Measurements from ENCODE around the gene CEP95.
A peak's percentile ranks its signal among the peaks of the same experiment; 100 is the strongest.

CEP95 gene

DNA sequence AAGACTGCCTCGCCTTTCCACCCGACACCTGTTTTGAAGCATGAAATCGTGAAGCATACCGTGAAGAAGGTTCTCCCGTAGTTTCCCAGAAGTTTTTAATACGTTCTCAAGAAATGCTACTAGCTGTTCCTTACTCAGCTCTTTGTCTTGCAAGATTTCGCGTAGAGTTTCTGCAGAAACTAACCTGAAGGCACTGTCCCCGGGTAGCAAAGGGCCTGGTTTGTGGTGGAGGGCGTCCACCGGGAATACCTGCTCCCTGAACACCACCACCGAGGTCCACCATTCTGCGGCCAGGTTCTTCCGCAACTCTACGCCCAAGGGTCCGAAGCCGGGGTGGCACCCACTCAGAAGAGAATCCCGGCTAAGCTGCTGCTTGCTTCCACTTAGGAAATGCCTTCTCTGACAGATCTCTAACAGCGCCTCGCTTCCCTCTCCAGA lies 10.4 kb upstream of the CEP95 start:
- peak overlapping the region; percentile 73 for H3K4me3 ChIP-seq (ENCODE audit: low read depth in 1 of 2, low read length in 2 of 2)
- peaks cover 38% of the 10 kb centered on the region for H3K4me1 ChIP-seq (ENCODE audit: insufficient read depth, low read length)
- no peaks in the 10 kb centered on the region for H3K9me3 ChIP-seq (ENCODE audit: low read length)
- H3K9ac ChIP-seq (ENCODE audit: low read length), result peak overlapping the region; percentile 44
- peaks cover 48% of the 10 kb centered on the region for H3K36me3 ChIP-seq (ENCODE audit: insufficient read depth, low read length)
- H3K27ac ChIP-seq (ENCODE audit: low read depth, low read length), result peak overlapping the region; percentile 79
- no peaks in the 10 kb centered on the region for H3K27me3 ChIP-seq (ENCODE audit: control insufficient read depth in 1 of 2, insufficient read depth in 2 of 2, low read length in 2 of 2)

DNA sequence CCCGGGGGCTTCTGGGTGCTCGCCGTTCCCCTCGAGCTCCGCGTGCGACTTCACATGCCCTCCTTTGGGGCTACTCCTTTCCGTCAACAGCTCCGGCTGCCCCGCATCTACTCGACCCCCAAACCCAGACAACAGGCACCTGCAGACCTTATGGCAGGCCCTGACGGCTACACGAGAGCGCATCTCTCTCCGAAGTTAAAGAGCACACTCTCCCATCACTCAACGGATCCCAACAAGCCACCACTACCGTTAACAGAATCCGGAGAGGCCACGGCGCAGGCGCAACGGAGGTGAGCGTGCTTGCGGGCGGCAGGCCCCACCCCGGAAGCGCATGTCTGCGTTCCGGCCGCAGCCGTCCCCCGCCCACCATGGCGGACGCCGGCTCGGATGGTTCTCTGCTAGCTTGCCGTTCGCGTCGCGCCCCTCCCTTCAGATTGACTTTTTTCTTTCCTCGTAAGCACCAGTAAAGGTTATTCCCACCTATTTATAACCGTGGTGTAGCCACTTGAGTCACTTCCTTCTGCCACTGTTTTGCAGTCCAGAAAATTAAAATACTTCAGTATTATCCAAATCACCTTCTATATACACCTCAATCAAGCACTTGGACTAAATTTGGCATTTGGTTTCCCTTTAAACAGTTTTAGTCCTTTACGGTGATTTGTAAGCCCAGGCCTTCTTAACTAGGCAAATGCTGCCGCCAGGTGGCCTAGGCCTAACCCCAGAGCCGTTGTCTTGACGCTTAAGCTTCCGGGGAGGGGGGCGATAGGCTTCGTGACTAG lies 9.8 kb upstream of the CEP95 start, which contains the start of gene POLG2:
Gene POLG2 (minus strand): TSS at position 269 of the 779 bp plus-strand sequence. CDS start 86 bp downstream, at position 183.
- H3K27ac ChIP-seq (ENCODE audit: low read depth, low read length), result peak within 1 kb of the TSS; percentile 79
- H3K9ac ChIP-seq (ENCODE audit: low read length), result peak within 1 kb of the TSS; percentile 44
- H3K36me3 ChIP-seq (ENCODE audit: insufficient read depth, low read length), result peaks cover 53% of the 10 kb centered on the region
- no peaks in the 10 kb centered on the region for H3K27me3 ChIP-seq (ENCODE audit: control insufficient read depth in 1 of 2, insufficient read depth in 2 of 2, low read length in 2 of 2)
- H3K9me3 ChIP-seq (ENCODE audit: low read length), result no peaks in the 10 kb centered on the region
- peaks cover 43% of the 10 kb centered on the region for H3K4me1 ChIP-seq (ENCODE audit: insufficient read depth, low read length)
- H3K4me3 ChIP-seq (ENCODE audit: low read depth in 1 of 2, low read length in 2 of 2), result peak within 1 kb of the TSS; percentile 73

DNA sequence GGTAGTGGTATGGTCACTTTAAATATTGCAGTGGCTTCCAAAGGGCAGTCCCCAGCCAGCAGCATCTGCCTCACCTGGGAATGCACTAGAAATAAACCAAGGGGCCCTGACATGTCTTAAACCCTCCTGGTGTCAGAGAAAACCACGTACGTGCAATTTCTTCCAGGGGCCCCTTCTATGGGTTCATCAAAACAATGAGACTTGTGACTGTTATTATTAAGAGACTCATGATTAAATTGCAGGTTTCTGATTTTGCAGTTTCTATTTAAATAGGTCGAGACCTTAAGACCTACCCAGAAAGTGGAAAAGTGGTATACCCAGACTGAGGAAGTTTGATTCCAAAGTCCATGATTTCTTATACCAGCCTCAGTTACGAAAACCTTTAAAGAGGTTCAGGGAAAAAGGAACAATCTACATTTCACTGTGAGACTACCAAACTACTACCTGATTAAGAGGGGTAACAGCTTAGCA lies 9.2 kb upstream of the CEP95 start:
- no peaks in the 10 kb centered on the region for H3K27me3 ChIP-seq (ENCODE audit: control insufficient read depth in 1 of 2, insufficient read depth in 2 of 2, low read length in 2 of 2)
- peaks cover 50% of the 10 kb centered on the region for H3K4me1 ChIP-seq (ENCODE audit: insufficient read depth, low read length)
- peak overlapping the region; percentile 79 for H3K27ac ChIP-seq (ENCODE audit: low read depth, low read length)
- peak overlapping the region; percentile 73 for H3K4me3 ChIP-seq (ENCODE audit: low read depth in 1 of 2, low read length in 2 of 2)
- H3K9ac ChIP-seq (ENCODE audit: low read length), result peak overlapping the region; percentile 36
- H3K9me3 ChIP-seq (ENCODE audit: low read length), result no peaks in the 10 kb centered on the region
- peaks cover 59% of the 10 kb centered on the region for H3K36me3 ChIP-seq (ENCODE audit: insufficient read depth, low read length)

DNA sequence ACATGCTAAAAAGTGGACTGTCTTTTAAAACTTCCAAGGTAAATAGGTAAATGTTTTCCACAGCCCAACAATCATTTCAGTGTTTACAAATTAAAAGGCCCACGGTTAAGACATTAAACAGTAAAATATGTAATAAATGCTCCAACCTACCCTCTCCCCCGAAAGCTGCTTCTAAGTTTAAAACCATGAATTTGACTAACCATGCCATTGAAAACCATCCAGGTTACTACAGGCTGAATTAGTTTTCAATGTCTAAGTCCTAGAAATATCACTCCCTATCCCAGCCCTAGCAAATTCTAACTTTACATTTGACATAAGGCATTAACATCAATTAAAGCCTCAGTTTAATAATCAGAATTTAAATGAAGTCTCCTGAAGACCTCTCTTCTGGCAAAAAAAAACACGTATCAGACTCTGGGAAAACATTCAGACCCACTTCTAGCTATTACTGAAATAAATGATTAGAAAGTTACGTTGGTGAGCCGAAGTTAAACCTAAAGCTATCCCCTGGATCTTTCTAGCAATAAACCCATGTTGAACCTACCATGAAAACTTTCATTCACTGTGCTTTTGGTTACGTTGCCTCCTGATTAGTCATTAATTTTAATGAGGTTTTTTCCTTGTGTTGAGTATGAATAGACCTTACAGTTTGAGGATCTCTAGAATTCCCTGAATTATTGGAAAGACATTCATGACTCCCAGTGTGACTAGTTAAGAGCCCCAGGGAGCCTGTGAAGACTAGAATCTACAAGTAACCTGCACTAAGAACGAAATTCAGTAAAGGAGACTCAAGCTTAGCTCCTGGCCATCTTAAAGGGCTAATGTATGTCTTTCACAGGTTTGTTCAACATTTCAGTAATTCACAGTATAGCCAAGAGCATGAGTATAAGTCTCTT lies 8.2 kb upstream of the CEP95 start:
- Histone ChIP-seq H3K4me3 (ENCODE audit: low read depth in 1 of 2, low read length in 2 of 2) (no peak overlapping the region), H3K27me3 (ENCODE audit: control insufficient read depth in 1 of 2, insufficient read depth in 2 of 2, low read length in 2 of 2) (no peaks in the 10 kb centered on the region), H3K36me3 (ENCODE audit: insufficient read depth, low read length) (peaks cover 61% of the 10 kb centered on the region), H3K4me1 (ENCODE audit: insufficient read depth, low read length) (peaks cover 59% of the 10 kb centered on the region), H3K9me3 (ENCODE audit: low read length) (no peaks in the 10 kb centered on the region), H3K27ac (ENCODE audit: low read depth, low read length) (no peak overlapping the region), H3K9ac (ENCODE audit: low read length) (no peak overlapping the region)

DNA sequence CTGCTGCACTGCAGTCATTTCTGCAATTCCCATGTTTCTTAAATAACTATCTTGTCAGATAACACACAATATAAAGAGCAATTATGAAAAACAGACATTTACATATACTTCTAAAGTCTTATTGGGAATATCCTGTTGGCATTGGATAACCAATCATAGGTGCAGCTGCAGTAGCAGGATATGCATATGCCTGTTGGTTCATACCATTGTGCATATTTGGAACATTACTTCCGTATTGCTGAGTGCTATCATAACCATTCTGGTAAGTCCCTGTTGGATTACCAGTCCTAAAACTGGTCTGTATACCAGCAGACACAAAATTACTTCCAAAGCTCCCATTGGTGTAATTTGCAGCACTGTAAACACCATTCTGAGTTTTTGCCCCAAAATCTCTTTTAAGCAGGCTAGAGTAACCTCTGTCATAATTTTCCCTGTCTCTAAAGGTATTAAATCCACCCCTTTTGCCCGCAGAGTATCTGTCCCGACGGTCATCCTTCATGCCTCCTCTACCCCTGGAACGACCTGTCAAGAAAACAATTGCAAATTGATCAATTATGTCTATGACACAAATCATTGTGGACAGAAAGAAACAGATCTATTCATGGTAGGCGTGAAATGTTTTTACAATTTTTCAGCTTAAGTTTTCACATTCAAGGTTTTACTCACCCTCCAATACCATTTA lies 6.8 kb upstream of the CEP95 start:
- Histone ChIP-seq H3K27ac (ENCODE audit: low read depth, low read length) (no peak overlapping the region), H3K4me3 (ENCODE audit: low read depth in 1 of 2, low read length in 2 of 2) (no peak overlapping the region), H3K27me3 (ENCODE audit: control insufficient read depth in 1 of 2, insufficient read depth in 2 of 2, low read length in 2 of 2) (no peaks in the 10 kb centered on the region), H3K36me3 (ENCODE audit: insufficient read depth, low read length) (peaks cover 75% of the 10 kb centered on the region), H3K4me1 (ENCODE audit: insufficient read depth, low read length) (peaks cover 61% of the 10 kb centered on the region), H3K9me3 (ENCODE audit: low read length) (no peaks in the 10 kb centered on the region), H3K9ac (ENCODE audit: low read length) (no peak overlapping the region)

DNA sequence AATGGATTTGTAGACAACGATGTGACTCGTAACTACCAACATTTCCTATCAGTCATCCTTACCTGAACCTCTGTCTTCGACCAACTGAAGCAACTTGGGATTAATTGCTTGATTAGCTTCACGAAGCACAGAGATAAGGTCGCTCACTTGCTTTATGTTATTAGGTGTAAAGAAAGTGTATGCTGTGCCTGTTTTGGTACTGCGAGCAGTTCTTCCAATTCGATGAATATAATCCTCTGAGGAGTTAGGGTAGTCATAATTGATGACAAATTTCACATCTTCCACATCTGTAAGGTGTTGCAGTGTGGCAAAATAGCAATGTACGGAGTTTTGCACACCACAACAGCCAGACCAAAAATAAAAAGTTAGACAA lies 6.3 kb upstream of the CEP95 start:
- Histone ChIP-seq H3K27ac (ENCODE audit: low read depth, low read length) (no peak overlapping the region), H3K27me3 (ENCODE audit: control insufficient read depth in 1 of 2, insufficient read depth in 2 of 2, low read length in 2 of 2) (no peaks in the 10 kb centered on the region), H3K9me3 (ENCODE audit: low read length) (no peaks in the 10 kb centered on the region), H3K4me1 (ENCODE audit: insufficient read depth, low read length) (peaks cover 61% of the 10 kb centered on the region), H3K9ac (ENCODE audit: low read length) (no peak overlapping the region), H3K4me3 (ENCODE audit: low read depth in 1 of 2, low read length in 2 of 2) (no peak overlapping the region), H3K36me3 (ENCODE audit: insufficient read depth, low read length) (peaks cover 75% of the 10 kb centered on the region)

DNA sequence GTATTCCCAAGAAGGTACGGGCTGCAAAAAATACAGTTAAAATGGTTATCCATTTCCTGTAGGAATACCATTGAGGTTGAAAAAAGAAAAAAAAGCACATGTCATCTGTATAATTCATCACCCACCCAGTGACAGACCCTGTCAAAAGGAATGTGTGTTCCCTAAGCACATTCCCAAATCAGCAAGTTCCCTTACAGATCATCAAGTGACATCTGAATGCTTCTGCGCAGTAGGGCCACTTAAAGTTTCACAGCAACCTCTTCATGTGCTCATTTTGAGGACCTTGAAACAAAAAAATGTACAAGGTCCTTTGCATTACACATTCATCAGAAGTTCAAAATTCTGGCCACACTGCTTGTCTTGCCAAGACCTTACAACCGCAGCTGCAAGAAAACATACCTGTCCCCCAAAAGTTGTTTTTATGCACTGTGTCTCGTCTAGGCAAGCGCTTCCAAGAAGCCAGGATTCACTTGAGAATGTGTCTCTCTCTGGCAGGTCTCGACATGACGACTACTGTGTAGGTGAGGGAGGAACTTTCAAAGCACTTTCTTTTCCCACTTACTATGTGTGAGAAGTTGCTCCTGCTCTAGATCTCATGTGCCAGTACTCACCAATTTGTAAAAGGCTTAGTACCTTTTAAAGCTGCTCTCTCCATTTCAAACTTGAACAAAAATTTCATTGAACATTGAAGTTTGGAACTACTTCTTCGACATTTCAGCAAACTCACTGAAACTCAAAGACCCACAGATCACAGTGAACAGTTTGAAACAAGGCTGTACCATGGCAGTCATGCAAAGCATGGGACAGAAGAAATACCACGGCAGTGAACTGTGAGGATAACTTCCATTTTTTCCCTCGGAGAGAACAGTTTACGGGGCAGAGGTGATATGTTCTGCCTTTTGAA lies 5.7 kb upstream of the CEP95 start:
- Histone ChIP-seq H3K4me1 (ENCODE audit: insufficient read depth, low read length) (peaks cover 55% of the 10 kb centered on the region), H3K9me3 (ENCODE audit: low read length) (no peaks in the 10 kb centered on the region), H3K36me3 (ENCODE audit: insufficient read depth, low read length) (peaks cover 75% of the 10 kb centered on the region), H3K27ac (ENCODE audit: low read depth, low read length) (no peak overlapping the region), H3K4me3 (ENCODE audit: low read depth in 1 of 2, low read length in 2 of 2) (no peak overlapping the region), H3K9ac (ENCODE audit: low read length) (no peak overlapping the region), H3K27me3 (ENCODE audit: control insufficient read depth in 1 of 2, insufficient read depth in 2 of 2, low read length in 2 of 2) (no peaks in the 10 kb centered on the region)

DNA sequence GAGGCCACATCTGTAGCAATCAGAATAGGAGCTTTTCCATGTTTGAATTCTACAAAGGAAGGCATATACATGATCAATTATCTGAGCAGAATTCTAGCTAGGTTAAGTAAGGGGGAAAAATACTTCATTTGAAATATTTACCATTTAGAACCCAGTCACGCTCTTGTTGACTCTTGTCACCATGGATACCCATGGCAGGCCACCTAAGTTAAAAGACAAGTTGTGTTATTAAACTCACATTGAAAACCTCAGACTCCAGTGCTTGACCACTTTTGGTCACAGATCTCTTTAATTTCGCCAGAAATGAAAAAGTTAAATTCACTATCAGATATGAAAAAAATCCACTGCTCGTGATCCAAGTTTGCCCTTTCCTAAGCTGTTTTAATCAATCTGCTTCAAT lies 4.8 kb upstream of the CEP95 start:
- Histone ChIP-seq H3K36me3 (ENCODE audit: insufficient read depth, low read length) (peaks cover 75% of the 10 kb centered on the region), H3K4me3 (ENCODE audit: low read depth in 1 of 2, low read length in 2 of 2) (no peak overlapping the region), H3K9me3 (ENCODE audit: low read length) (no peaks in the 10 kb centered on the region), H3K4me1 (ENCODE audit: insufficient read depth, low read length) (peaks cover 52% of the 10 kb centered on the region), H3K27me3 (ENCODE audit: control insufficient read depth in 1 of 2, insufficient read depth in 2 of 2, low read length in 2 of 2) (no peaks in the 10 kb centered on the region), H3K9ac (ENCODE audit: low read length) (no peak overlapping the region), H3K27ac (ENCODE audit: low read depth, low read length) (no peak overlapping the region)

DNA sequence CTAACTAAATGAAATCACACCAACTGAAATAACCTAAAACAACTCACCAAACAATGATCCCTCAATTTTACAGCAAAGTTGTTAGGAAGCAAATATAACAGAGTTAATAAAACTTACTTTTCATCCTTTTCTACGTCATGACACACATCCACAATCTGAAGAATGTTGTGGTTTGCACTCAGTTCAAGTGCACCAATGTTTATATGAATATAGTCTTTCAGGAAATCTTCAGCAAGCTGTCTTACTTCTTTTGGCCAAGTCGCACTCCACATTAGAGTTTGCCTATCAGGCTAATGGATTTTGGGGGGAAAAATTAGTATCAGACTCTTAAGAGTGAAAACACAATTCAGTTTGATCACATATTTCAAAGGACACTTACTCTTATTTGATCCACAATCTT lies 4.0 kb upstream of the CEP95 start:
- Histone ChIP-seq H3K9me3 (ENCODE audit: low read length) (no peaks in the 10 kb centered on the region), H3K4me3 (ENCODE audit: low read depth in 1 of 2, low read length in 2 of 2) (no peak overlapping the region), H3K27ac (ENCODE audit: low read depth, low read length) (no peak overlapping the region), H3K27me3 (ENCODE audit: control insufficient read depth in 1 of 2, insufficient read depth in 2 of 2, low read length in 2 of 2) (no peaks in the 10 kb centered on the region), H3K36me3 (ENCODE audit: insufficient read depth, low read length) (peaks cover 71% of the 10 kb centered on the region), H3K4me1 (ENCODE audit: insufficient read depth, low read length) (peaks cover 45% of the 10 kb centered on the region), H3K9ac (ENCODE audit: low read length) (no peak overlapping the region)

DNA sequence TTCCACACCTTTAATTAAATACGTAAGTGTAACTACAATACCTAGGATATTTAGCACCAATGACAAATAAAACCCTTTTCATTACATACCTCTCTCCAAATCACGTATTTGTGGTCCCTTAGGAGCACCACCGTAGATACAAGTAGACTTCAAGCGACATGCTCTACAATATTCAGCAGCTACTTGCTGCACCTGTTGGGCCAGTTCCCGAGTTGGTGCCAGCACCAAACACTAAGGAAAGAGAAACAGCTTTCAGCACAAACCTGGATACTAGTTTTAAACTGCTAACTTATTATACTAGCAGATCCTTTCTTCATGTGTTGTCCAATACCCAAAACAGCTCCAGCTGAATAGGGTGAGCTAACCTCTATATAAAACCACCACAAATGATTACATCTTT lies 3.4 kb upstream of the CEP95 start:
- Histone ChIP-seq H3K9me3 (ENCODE audit: low read length) (no peaks in the 10 kb centered on the region), H3K9ac (ENCODE audit: low read length) (peak overlapping the region; percentile 100), H3K4me3 (ENCODE audit: low read depth in 1 of 2, low read length in 2 of 2) (no peak overlapping the region), H3K27ac (ENCODE audit: low read depth, low read length) (no peak overlapping the region), H3K27me3 (ENCODE audit: control insufficient read depth in 1 of 2, insufficient read depth in 2 of 2, low read length in 2 of 2) (no peaks in the 10 kb centered on the region), H3K36me3 (ENCODE audit: insufficient read depth, low read length) (peaks cover 66% of the 10 kb centered on the region), H3K4me1 (ENCODE audit: insufficient read depth, low read length) (peaks cover 50% of the 10 kb centered on the region)

All from muscle layer of colon (tissue), 2 donors.